HL-60 (cell line): ENCODE results near the gene COL23A1.

Experiments
- DNase-seq, 2 experiments: peaks; one replicate each; pipeline ENCODE4 v3.0.0-alpha.2; 2010 to 2020; ENCODE audit warnings: low read depth in 1 of 2, low spot score in 1 of 2
- H3K27ac ChIP-seq: fragments of 250-450 bp; sonication (Bioruptor Pico); replicated peaks from 2 replicates; pipeline ENCODE4 v1.5.1; 2020; ENCODE audit warnings: mild to moderate bottlenecking, moderate library complexity
- H3K27me3 ChIP-seq: fragments of 250-450 bp; sonication (Bioruptor Pico); 2 replicates; pipeline ENCODE4 v1.5.1; 2021; ENCODE audit warnings: mild to moderate bottlenecking, moderate library complexity; ENCODE audit not compliant: insufficient read depth, poor library complexity, severe bottlenecking
- H3K4me3 ChIP-seq: replicated peaks from 2 replicates; pipeline ENCODE4 v1.5.1; 2011; ENCODE audit warnings: mild to moderate bottlenecking, control low read depth, low read length; ENCODE audit not compliant: insufficient read depth
- GABPA ChIP-seq: IDR thresholded peaks from 2 replicates; pipeline ENCODE4 v1.6.1; 2012; ENCODE audit warnings: low read depth
- POLR2AphosphoS5 ChIP-seq: IDR thresholded peaks from 2 replicates; pipeline ENCODE4 v1.6.1; 2012; ENCODE audit warnings: low read depth
- SPI1 ChIP-seq: IDR thresholded peaks from 2 replicates; pipeline ENCODE4 v1.6.1; 2012; ENCODE audit warnings: low read depth, mild to moderate bottlenecking, borderline replicate concordance
- TF ChIP-seq, protein P1 (sequence below): IDR thresholded peaks from 2 replicates; pipeline ENCODE4 v1.6.1; 2012; ENCODE audit warnings: low read depth; ENCODE audit not compliant: insufficient replicate concordance
- TF ChIP-seq, protein P2 (sequence below): IDR thresholded peaks from one replicate; pipeline ENCODE4 v1.5.1; 2011; ENCODE audit warnings: low read length, control low read depth, inconsistent platforms; ENCODE audit not compliant: insufficient read depth

The COL23A1 gene

DNA sequence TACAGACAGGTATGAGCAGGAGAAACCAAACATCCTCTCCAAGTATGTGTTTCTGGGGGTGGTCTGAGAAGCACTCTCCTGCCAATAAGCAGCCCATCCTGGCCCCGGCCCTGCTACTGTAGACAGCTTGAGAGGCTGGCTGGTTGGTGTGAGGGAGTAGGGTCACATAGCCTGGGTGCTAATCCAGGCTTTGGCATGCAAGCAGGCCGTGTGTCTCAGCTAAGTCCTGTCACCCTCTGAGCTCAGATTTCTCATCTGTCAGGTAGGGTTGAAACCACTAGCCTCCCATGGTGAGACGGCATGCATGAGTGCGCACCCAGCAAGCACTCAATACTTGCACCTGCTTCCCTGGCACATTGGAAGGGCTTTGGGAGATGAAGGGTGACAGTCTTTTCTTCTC, 307.8 kb downstream of the COL23A1 start:
- DNase-seq, result no peak
- no peak overlapping the region for H3K4me3 ChIP-seq
- TF ChIP-seq SPI1 (no peak), GABPA (no peak), POLR2AphosphoS5 (no peak)
- TF ChIP-seq, protein P1, sequence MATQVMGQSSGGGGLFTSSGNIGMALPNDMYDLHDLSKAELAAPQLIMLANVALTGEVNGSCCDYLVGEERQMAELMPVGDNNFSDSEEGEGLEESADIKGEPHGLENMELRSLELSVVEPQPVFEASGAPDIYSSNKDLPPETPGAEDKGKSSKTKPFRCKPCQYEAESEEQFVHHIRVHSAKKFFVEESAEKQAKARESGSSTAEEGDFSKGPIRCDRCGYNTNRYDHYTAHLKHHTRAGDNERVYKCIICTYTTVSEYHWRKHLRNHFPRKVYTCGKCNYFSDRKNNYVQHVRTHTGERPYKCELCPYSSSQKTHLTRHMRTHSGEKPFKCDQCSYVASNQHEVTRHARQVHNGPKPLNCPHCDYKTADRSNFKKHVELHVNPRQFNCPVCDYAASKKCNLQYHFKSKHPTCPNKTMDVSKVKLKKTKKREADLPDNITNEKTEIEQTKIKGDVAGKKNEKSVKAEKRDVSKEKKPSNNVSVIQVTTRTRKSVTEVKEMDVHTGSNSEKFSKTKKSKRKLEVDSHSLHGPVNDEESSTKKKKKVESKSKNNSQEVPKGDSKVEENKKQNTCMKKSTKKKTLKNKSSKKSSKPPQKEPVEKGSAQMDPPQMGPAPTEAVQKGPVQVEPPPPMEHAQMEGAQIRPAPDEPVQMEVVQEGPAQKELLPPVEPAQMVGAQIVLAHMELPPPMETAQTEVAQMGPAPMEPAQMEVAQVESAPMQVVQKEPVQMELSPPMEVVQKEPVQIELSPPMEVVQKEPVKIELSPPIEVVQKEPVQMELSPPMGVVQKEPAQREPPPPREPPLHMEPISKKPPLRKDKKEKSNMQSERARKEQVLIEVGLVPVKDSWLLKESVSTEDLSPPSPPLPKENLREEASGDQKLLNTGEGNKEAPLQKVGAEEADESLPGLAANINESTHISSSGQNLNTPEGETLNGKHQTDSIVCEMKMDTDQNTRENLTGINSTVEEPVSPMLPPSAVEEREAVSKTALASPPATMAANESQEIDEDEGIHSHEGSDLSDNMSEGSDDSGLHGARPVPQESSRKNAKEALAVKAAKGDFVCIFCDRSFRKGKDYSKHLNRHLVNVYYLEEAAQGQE, result no peak
- TF ChIP-seq, protein P2, sequence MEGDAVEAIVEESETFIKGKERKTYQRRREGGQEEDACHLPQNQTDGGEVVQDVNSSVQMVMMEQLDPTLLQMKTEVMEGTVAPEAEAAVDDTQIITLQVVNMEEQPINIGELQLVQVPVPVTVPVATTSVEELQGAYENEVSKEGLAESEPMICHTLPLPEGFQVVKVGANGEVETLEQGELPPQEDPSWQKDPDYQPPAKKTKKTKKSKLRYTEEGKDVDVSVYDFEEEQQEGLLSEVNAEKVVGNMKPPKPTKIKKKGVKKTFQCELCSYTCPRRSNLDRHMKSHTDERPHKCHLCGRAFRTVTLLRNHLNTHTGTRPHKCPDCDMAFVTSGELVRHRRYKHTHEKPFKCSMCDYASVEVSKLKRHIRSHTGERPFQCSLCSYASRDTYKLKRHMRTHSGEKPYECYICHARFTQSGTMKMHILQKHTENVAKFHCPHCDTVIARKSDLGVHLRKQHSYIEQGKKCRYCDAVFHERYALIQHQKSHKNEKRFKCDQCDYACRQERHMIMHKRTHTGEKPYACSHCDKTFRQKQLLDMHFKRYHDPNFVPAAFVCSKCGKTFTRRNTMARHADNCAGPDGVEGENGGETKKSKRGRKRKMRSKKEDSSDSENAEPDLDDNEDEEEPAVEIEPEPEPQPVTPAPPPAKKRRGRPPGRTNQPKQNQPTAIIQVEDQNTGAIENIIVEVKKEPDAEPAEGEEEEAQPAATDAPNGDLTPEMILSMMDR, result no peak
- H3K27ac ChIP-seq, result no peak overlapping the region
- H3K27me3 ChIP-seq, result no peaks in the 10 kb centered on the region

DNA sequence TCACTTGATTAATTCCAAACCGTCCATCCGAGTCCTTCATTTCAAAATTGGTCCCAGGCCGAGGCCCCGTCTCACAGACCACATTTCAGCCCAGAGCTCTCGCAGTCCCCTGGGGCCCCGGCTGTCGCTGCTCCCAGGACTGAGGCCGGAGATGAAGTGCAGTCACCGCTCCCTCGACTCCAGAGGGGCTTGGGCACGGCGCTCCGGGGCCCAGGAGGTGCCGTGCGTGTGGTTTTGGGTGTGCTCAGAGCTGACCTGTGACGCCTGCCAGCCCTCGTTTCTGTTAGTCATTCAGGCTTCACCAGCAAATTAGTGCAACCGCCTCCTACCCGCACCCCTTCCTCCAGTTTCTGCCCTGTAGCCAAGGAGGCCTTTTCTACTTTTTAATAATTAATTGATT, 308.9 kb downstream of the COL23A1 start:
- no peaks in the 10 kb centered on the region for H3K27me3 ChIP-seq
- H3K4me3 ChIP-seq, result no peak overlapping the region
- no peak for TF ChIP-seq GABPA
- TF ChIP-seq POLR2AphosphoS5, result no peak
- TF ChIP-seq, protein P1, result no peak
- no peak for TF ChIP-seq SPI1
- TF ChIP-seq, protein P2, result no peak
- no peak overlapping the region for H3K27ac ChIP-seq
- no peak for DNase-seq

DNA sequence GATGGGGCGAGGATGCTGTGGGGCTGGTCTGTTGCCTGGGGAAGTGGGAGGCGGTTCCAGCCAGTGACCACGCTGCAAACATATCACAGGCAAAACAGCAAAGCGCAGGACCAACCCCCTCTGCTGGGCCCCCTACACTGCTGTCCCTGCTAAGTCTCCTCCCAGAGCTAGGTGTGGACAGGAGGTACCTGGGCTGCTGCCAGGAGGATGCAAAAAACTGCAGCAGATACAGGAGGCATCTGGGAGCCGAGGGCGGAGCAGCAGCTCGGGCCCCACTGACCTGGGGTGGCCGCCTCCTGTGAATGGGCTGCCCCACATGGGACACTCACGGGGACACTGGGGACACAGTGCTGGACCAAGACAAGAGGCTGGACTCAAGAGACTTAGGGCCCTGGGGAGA, 309.6 kb downstream of the COL23A1 start:
- no peak overlapping the region for H3K27ac ChIP-seq
- no peaks in the 10 kb centered on the region for H3K27me3 ChIP-seq
- TF ChIP-seq POLR2AphosphoS5, result no peak
- no peak for TF ChIP-seq GABPA
- no peak for TF ChIP-seq SPI1
- TF ChIP-seq, protein P2, result no peak
- TF ChIP-seq, protein P1, result no peak
- no peak for DNase-seq
- no peak overlapping the region for H3K4me3 ChIP-seq
